GM19395 (cell line): Measurements from ENCODE around the gene UAP1L1.
"Not testable (repeated sequence)": the region's sequence is repeated elsewhere in the genome, so short reads cannot be mapped to it uniquely, and the experiment has no call there.

ENCODE experiments used
- ATAC-seq: cut with Tn5 transposase; IDR thresholded peaks from one replicate; pipeline ENCODE4 v1.9.1; 2021; ENCODE audit warnings: mild to moderate bottlenecking, moderate library complexity; ENCODE audit not compliant: unreplicated experiment

Gene UAP1L1

GRCh38 chr9:137111788-137112563 lies 34.7 kb downstream of the UAP1L1 start:
- no peak for ATAC-seq

GRCh38 chr9:137112564-137113384 lies 35.5 kb downstream of the UAP1L1 start:
- no peak for ATAC-seq

GRCh38 chr9:137113385-137114159 lies 36.3 kb downstream of the UAP1L1 start:
- no peak for ATAC-seq

- peak; percentile 16 for ATAC-seq
These were observed 36.9 kb downstream of the UAP1L1 start for GRCh38 chr9:137114220-137114612.

GRCh38 chr9:137114613-137115393 lies 37.5 kb downstream of the UAP1L1 start, which contains the start of gene DPP7:
DPP7 (minus strand) TSS chr9:137114733; CDS start chr9:137114713, 20 bp downstream.
- peak; percentile 59 for ATAC-seq

GRCh38 chr9:137115394-137116026 lies 38.2 kb downstream of the UAP1L1 start:
- no peak for ATAC-seq

- ATAC-seq: no peak
These were observed 38.8 kb downstream of the UAP1L1 start for GRCh38 chr9:137116027-137116507.

GRCh38 chr9:137116728-137117127 lies 39.4 kb downstream of the UAP1L1 start:
- no peak for ATAC-seq

GRCh38 chr9:137117269-137117731 lies 40.0 kb downstream of the UAP1L1 start:
- ATAC-seq: no peak

- not testable (repeated sequence) for ATAC-seq
These were observed 40.8 kb downstream of the UAP1L1 start for GRCh38 chr9:137118092-137118603.

- ATAC-seq: not testable (repeated sequence)
These were observed 44.8 kb downstream of the UAP1L1 start for GRCh38 chr9:137121927-137122795.

GRCh38 chr9:137122796-137123467 lies 45.6 kb downstream of the UAP1L1 start:
- ATAC-seq: not testable (repeated sequence)

- ATAC-seq: no peak
These were observed 46.1 kb downstream of the UAP1L1 start for GRCh38 chr9:137123468-137123837.

- ATAC-seq: not testable (repeated sequence)
These were observed 46.7 kb downstream of the UAP1L1 start for GRCh38 chr9:137123952-137124462.

GRCh38 chr9:137126786-137127185 lies 49.5 kb downstream of the UAP1L1 start:
- no peak for ATAC-seq

- ATAC-seq: no peak
These were observed 50.2 kb downstream of the UAP1L1 start for GRCh38 chr9:137127301-137128157.
